Effector CD8-positive, alpha-beta T cell (primary cell): ENCODE measurements around the gene FANCB.

Experiments used
- DNase-seq: peaks from one replicate; lab custom pipeline; 2025; lab: John Stamatoyannopoulos, UW

FANCB gene

GRCh38 chrX:14832586-14832985 is 40.3 kb downstream of the FANCB start:
- no peak for DNase-seq

DNA sequence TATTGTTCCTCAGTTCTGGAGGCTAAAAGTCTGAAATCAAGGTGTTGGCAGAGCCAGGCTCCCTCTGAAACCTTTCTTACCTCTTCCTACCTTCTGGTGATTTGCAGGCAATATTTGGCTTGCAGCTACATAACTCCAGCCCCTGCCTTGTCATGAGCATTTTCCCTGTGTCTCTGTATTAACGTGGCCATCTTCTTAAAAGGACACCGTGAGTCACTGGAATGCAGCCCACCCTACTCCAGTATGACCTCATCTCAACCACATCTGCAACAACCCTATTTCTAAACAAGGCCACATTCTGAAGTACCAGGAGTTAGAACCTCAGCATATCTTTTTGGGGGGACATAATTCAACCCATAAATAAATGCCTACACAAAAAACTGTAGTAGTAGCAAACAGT is 40.7 kb downstream of the FANCB start:
- no peak for DNase-seq

GRCh38 chrX:14829643-14830042 is 43.2 kb downstream of the FANCB start:
- no peak for DNase-seq

DNA sequence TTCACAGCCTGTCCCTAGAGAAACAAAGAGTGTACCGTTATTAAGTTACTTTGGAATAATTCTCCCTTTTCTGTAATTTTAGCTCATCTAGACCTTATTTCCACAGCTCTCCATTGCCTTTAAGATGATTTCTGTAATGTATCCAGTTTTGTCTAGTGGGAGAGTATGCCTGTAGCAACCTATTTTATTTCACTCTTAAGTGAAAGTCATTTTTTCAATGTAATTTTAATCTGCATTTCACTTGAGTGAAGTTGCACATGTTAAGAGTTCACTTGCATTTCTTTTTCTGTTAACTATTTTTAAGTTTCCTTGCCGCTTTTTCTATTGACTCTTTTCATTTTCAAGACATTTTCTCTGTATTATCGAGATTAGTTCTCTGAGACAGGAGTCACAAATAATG is 46.5 kb downstream of the FANCB start:
- no peak for DNase-seq

DNA sequence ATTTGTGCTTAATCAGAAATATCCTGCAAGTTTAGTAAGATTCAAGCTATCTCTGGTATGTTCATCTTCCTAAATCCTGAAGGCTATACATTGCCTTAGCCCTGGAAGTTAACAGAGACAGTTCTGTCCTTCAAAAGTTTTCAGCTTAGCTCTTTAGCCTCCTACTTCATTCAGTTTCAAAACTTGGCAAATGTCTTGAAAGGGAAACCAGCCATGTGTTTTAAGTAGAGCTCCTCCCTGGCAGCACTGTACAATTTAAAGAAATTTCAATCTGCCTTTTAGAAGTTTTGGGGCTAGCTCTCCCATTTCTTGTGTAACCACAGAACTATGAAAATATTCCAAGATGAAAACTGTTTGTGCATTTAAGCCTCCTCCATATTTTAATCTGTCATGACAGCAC is 47.0 kb downstream of the FANCB start:
- no peak for DNase-seq

GRCh38 chrX:14819769-14820168 is 53.1 kb downstream of the FANCB start:
- DNase-seq = no peak

DNA sequence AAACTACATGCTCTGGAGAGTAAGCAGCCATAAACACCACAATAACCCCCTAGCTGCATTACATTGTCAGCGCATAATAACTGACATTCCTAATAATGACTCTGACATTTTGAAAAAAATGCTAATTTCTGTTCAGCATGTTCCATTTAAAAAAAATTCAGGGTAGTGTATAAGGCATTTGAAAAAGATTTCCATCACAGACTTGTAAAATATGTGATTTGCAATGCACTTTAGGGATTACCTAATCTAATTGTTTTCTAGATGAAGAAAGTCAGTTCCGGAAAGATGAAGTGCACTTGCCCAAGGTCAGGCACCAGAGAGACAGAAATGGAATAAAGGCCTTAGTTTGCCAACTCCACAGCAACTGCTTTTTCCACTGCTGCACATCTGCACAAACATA is 55.3 kb downstream of the FANCB start:
- DNase-seq = no peak

DNA sequence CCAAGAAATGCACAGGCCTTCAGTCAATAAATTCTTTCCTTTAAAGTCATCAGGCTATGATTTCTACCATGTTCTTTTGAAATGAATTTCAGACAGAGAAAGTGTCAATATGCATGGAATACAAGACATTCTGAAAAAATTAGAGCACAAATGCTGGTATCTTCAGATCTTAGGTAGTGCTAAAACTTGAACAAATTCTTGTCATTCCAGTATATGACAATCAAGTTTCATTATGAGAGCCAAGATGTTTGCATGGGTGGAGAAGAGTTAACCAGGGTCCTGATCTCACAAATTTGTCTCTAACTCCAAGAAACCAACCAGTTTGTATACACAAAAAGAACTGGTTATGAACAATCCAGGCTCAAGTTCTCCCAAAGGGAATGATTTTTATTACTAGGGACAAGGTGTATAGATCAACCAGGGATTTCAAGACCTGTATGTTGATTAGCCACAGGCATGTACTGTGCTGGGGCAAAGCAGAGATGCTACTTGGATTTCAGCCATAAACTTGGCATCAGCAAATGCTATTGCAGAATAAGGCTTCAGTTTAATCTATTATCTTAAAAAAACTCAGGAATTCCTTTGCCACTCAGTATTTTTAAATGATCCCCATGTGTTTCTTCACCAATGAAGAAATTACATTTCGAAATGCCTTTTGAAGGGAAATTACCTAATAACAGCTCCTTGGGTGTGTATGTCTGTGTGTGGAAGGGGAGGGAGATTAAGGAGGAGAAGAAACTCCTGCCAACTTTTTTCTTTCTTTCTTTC is 69.7 kb downstream of the FANCB start:
- DNase-seq = no peak

- no peak for DNase-seq
Measured at GRCh38 chrX:14801136-14801535, 71.7 kb downstream of the FANCB start.

- DNase-seq = no peak
Measured at GRCh38 chrX:14798805-14799397, 74.0 kb downstream of the FANCB start.
